SK-N-SH (cell line): ENCODE results near the gene PHF21B.

Experiments
- CTCF ChIP-seq: fragments of 200-600 bp; sonication (generic); IDR thresholded peaks from 2 replicates; pipeline ENCODE4 v1.6.1; 2017; ENCODE audit warnings: antibody characterized with exemption, mild to moderate bottlenecking, moderate library complexity
- GABPA ChIP-seq: IDR thresholded peaks from 2 replicates; pipeline ENCODE4 v1.4.0; 2012; ENCODE audit warnings: low read depth, mild to moderate bottlenecking
- GATA2 ChIP-seq: sonication (generic); formaldehyde crosslinking; IDR thresholded peaks from 2 replicates; pipeline ENCODE4 v1.5.0; 2020; ENCODE audit warnings: mild to moderate bottlenecking, missing genetic modification reagents
- MAX ChIP-seq: IDR thresholded peaks from 2 replicates; pipeline ENCODE4 v1.4.0; 2012; ENCODE audit warnings: low read depth
- NFIC ChIP-seq: IDR thresholded peaks from 2 replicates; pipeline ENCODE4 v1.4.0; 2012; ENCODE audit warnings: borderline replicate concordance
- NRF1 ChIP-seq: IDR thresholded peaks from 2 replicates; pipeline ENCODE4 v1.6.1; 2012; ENCODE audit warnings: low read depth, mild to moderate bottlenecking, low read length
- POLR2AphosphoS5 ChIP-seq: IDR thresholded peaks from 2 replicates; pipeline ENCODE4 v1.6.1; 2012; ENCODE audit warnings: low read depth, low read length
- RAD21 ChIP-seq: IDR thresholded peaks from 2 replicates; pipeline ENCODE4 v1.6.1; 2012; ENCODE audit warnings: mild to moderate bottlenecking, low read length
- SIN3A ChIP-seq: IDR thresholded peaks from 2 replicates; pipeline ENCODE4 v1.6.1; 2012; ENCODE audit warnings: low read depth, mild to moderate bottlenecking, low read length, moderate library complexity, borderline replicate concordance
- SMC3 ChIP-seq: IDR thresholded peaks from 2 replicates; pipeline ENCODE4 v1.6.1; 2012; ENCODE audit warnings: low read depth, low read length, improper control_type of control experiment
- TAF1 ChIP-seq: IDR thresholded peaks from 2 replicates; pipeline ENCODE4 v1.6.1; 2012; ENCODE audit warnings: low read depth, mild to moderate bottlenecking, low read length, moderate library complexity, borderline replicate concordance
- TCF12 ChIP-seq: IDR thresholded peaks from 2 replicates; pipeline ENCODE4 v1.4.0; 2012
- USF2 ChIP-seq: fragments of 150-350 bp; IDR thresholded peaks from 2 replicates; pipeline ENCODE4 v1.6.1; 2017; ENCODE audit warnings: antibody characterized with exemption, low read length, low read depth, borderline replicate concordance

GRCh38 chr22:44891293-44891747 lies 118.5 kb downstream of the PHF21B start:
- no peak for TF ChIP-seq TAF1
- no peak for TF ChIP-seq SIN3A
- no peak for TF ChIP-seq CTCF
- TF ChIP-seq POLR2AphosphoS5, result no peak
- no peak for TF ChIP-seq NRF1
- TF ChIP-seq USF2, result no peak
- TF ChIP-seq NFIC, result no peak
- TF ChIP-seq MAX, result no peak
- no peak for TF ChIP-seq RAD21
- no peak for TF ChIP-seq GATA2 (CRISPR knock-in tag)
- no peak for TF ChIP-seq SMC3
- no peak for TF ChIP-seq GABPA
- no peak for TF ChIP-seq TCF12
